HUDEP-2 (cell line): ENCODE data around the gene RNF167.

Experiments
- DNase-seq, 76 experiments: peaks; one replicate each; lab custom pipeline; 2025; ENCODE audit not compliant: unreplicated experiment in 76 of 76; lab: John Stamatoyannopoulos, UW

The RNF167 gene

GRCh38 chr17:4939796-4940554 lies at the start of gene RNF167, which contains the start of gene SLC25A11:
RNF167 (plus strand) TSS chr17:4940268; CDS start chr17:4940910, 642 bp downstream.
SLC25A11 (minus strand) TSS chr17:4940046; CDS start chr17:4939910, 136 bp downstream.
- peak in 75 of 76 experiments; percentile 74 to 100 (median 97) for DNase-seq

GRCh38 chr17:4891411-4892410 lies 48.4 kb upstream of the RNF167 start:
- DNase-seq = peak in 64 of 76 experiments; percentile 3 to 85 (median 49)

- DNase-seq = no peak
These were observed 47.4 kb upstream of the RNF167 start for GRCh38 chr17:4892499-4893221.

GRCh38 chr17:4893272-4893671 lies 46.8 kb upstream of the RNF167 start:
- no peak for DNase-seq

- no peak for DNase-seq
These were observed 46.1 kb upstream of the RNF167 start for GRCh38 chr17:4893721-4894560.

- no peak for DNase-seq
These were observed 44.9 kb upstream of the RNF167 start for GRCh38 chr17:4895121-4895520.

- DNase-seq = no peak
These were observed 44.3 kb upstream of the RNF167 start for GRCh38 chr17:4895657-4896331.

GRCh38 chr17:4896332-4897197 lies 43.5 kb upstream of the RNF167 start:
- DNase-seq = no peak

GRCh38 chr17:4897198-4897687 lies 42.8 kb upstream of the RNF167 start:
- DNase-seq = no peak

- no peak for DNase-seq
These were observed 42.3 kb upstream of the RNF167 start for GRCh38 chr17:4897785-4898184.

- DNase-seq = no peak
These were observed 41.7 kb upstream of the RNF167 start for GRCh38 chr17:4898351-4898750.

GRCh38 chr17:4898927-4899326 lies 41.1 kb upstream of the RNF167 start:
- no peak for DNase-seq

- peak in 50 of 76 experiments; percentile 19 to 81 (median 52) for DNase-seq
These were observed 40.5 kb upstream of the RNF167 start, which contains the start of gene C17orf107 for GRCh38 chr17:4899341-4900230. C17orf107 (plus strand) TSS chr17:4899536; CDS start chr17:4899763, 227 bp downstream.

GRCh38 chr17:4900231-4901107 lies 39.6 kb upstream of the RNF167 start:
- peak in 1 of 76 experiments; percentile 5 for DNase-seq

- DNase-seq = no peak
These were observed 38.9 kb upstream of the RNF167 start for GRCh38 chr17:4901108-4901647.
